Measurements from ENCODE around the gene STRA6. TPM values are rescaled to one million over a fixed set of nuclear protein-coding genes. Genes with fewer than 3 reads are reported as not detected.

STRA6 gene
- total and polyA plus RNA-seq, 2 donors (not counting 1 experiment from before 2014, with no cell fraction given), result not detected

DNA sequence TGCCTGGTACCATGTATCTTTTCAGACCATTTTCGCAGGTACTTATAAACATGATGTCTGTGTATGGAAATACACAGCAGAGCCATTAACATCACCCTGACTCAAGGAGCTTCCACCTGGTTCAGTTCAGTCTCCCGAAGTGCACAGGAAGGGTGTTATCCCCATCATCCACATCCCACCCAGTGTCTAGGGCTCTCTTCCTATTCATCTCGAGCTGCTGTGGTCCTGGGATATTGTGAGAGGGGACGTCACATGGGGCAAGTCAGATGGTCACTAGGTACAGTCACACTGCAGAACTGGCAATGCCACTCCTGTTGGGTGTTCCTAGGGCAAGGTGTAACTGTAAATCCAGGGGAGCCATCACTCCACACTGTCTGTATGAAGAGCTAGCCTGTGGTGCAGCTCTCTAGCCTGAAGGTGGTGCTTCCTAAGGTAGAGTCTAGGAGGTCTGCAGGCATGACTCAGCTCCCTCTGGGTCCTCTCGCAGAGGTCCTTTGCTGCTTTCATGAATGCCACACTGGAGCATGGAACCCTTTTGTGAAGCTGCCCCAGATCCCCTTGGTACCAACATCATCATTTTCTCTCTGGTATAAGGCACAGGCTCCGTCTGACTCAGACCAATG lies 58.3 kb downstream of the STRA6 start:
- Histone ChIP-seq H3K36me3 (replicated peaks in 1 of 2; ENCODE audit: control extremely low read depth in 1 of 2, control insufficient read depth in 1 of 2, extremely low read depth in 1 of 2, insufficient read depth in 2 of 2, low read length in 1 of 2) (no peaks in the 10 kb centered on the region), H2AFZ (ENCODE audit: insufficient read depth, low read depth, low read length, poor library complexity, severe bottlenecking) (no peak overlapping the region), H3K27ac (ENCODE audit: low read length in 2 of 2) (no peak overlapping the region), H3K9ac (ENCODE audit: low read length) (no peak overlapping the region), H3K9me3 (ENCODE audit: control extremely low read depth in 1 of 3, control insufficient read depth in 2 of 3, insufficient read depth in 1 of 3, low read length in 2 of 3) (peaks cover 1 to 7% (median 3%) of the 10 kb centered on the region in 3 donors), H3K4me1 (ENCODE audit: control insufficient read depth in 2 of 2, insufficient read depth in 2 of 2, low read length in 2 of 2) (no peaks in the 10 kb centered on the region), H3K4me2 (replicated peaks; ENCODE audit: low read depth, low read length, poor library complexity, severe bottlenecking) (no peak overlapping the region), H3K27me3 (replicated peaks in 1 of 4; ENCODE audit: control extremely low read depth in 1 of 4, control insufficient read depth in 3 of 4, insufficient read depth in 4 of 4, low read length in 3 of 4) (peaks cover 0 to 25% (median 8%) of the 10 kb centered on the region in 4 experiments), H4K20me1 (ENCODE audit: control insufficient read depth, insufficient read depth, low read length, poor library complexity, severe bottlenecking) (no peaks in the 10 kb centered on the region), H3K4me3 (ENCODE audit: control extremely low read depth in 1 of 5, extremely low read depth in 1 of 5, insufficient read depth in 1 of 5, low read depth in 2 of 5, low read length in 4 of 5) (no peak overlapping the region), H3K79me2 (ENCODE audit: control insufficient read depth, insufficient read depth, low read length) (no peaks in the 10 kb centered on the region)
- ATAC-seq (ENCODE audit: low read depth), result no peak
- H3K4me3 Mint-ChIP-seq, result no peak overlapping the region
- 70% methylated on average over 3 of the region's 6 CpGs for WGBS (ENCODE audit: insufficient coverage)
- TF ChIP-seq EZH2 (IDR thresholded peaks at IDR 0.05; ENCODE audit: borderline replicate concordance, insufficient read depth, low read depth, low read length, poor library complexity, severe bottlenecking), result no peak
- peaks cover 2% of the 10 kb centered on the region for H3K9me3 Mint-ChIP-seq (ENCODE audit: insufficient read depth)
- H3K27ac Mint-ChIP-seq, result no peak overlapping the region
- peaks cover 52% of the 10 kb centered on the region for H3K27me3 Mint-ChIP-seq
- DNase-seq, result no peak
- intact Hi-C loops (cut with micrococcal nuclease), result no loop called here
- no peaks in the 10 kb centered on the region for H3K4me1 Mint-ChIP-seq
- CTCF ChIA-PET, result interaction anchor here (1.9 kb wide), 1 partner anchor 15 kb away, joined by 4 read pairs; no protein-coding TSS in a partner anchor
- POLR2A ChIA-PET, result no interaction called here

DNA sequence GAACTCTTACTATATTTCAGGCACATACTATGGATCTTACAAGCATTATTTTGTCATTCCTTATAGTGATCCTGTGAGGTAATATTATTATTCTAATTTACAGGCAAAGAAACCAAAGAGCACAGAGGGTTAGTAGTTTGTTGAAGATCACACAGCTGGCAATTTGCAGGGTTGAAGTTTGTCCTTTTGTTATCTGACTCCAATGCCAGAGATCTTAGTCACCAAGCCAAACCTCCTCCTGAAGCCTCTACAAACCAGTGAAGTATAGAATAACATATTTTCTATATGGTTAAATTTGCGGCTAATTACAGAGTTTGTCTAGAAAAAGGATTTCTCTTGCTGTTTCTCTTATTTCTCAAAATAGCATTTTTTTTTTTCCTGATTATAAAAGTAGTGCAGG lies 61.0 kb downstream of the STRA6 start:
- TF ChIP-seq, protein P1, sequence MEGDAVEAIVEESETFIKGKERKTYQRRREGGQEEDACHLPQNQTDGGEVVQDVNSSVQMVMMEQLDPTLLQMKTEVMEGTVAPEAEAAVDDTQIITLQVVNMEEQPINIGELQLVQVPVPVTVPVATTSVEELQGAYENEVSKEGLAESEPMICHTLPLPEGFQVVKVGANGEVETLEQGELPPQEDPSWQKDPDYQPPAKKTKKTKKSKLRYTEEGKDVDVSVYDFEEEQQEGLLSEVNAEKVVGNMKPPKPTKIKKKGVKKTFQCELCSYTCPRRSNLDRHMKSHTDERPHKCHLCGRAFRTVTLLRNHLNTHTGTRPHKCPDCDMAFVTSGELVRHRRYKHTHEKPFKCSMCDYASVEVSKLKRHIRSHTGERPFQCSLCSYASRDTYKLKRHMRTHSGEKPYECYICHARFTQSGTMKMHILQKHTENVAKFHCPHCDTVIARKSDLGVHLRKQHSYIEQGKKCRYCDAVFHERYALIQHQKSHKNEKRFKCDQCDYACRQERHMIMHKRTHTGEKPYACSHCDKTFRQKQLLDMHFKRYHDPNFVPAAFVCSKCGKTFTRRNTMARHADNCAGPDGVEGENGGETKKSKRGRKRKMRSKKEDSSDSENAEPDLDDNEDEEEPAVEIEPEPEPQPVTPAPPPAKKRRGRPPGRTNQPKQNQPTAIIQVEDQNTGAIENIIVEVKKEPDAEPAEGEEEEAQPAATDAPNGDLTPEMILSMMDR (IDR thresholded peaks at IDR 0.05), result no peak
- no peak for TF ChIP-seq EZH2 (IDR thresholded peaks at IDR 0.05; ENCODE audit: borderline replicate concordance, insufficient read depth, low read depth, low read length, poor library complexity, severe bottlenecking)
- H3K4me1 Mint-ChIP-seq, result peaks cover 12% of the 10 kb centered on the region

More for the DNA sequence above, 61.0 kb downstream of the STRA6 start:
- Mint-ChIP-seq H3K9me3 (ENCODE audit: insufficient read depth) (no peaks in the 10 kb centered on the region), H3K4me3 (no peak overlapping the region), H3K27me3 (peaks cover 60% of the 10 kb centered on the region), H3K27ac (no peak overlapping the region)
- Histone ChIP-seq H3K36me3 (replicated peaks in 1 of 2; ENCODE audit: control extremely low read depth in 1 of 2, control insufficient read depth in 1 of 2, extremely low read depth in 1 of 2, insufficient read depth in 2 of 2, low read length in 1 of 2) (no peaks in the 10 kb centered on the region), H4K20me1 (ENCODE audit: control insufficient read depth, insufficient read depth, low read length, poor library complexity, severe bottlenecking) (no peaks in the 10 kb centered on the region), H3K4me3 (ENCODE audit: control extremely low read depth in 1 of 5, extremely low read depth in 1 of 5, insufficient read depth in 1 of 5, low read depth in 2 of 5, low read length in 4 of 5) (no peak overlapping the region), H3K9me3 (ENCODE audit: control extremely low read depth in 1 of 3, control insufficient read depth in 2 of 3, insufficient read depth in 1 of 3, low read length in 2 of 3) (peaks cover 0 to 4% (median 3%) of the 10 kb centered on the region in 3 donors), H2AFZ (ENCODE audit: insufficient read depth, low read depth, low read length, poor library complexity, severe bottlenecking) (no peak overlapping the region), H3K79me2 (ENCODE audit: control insufficient read depth, insufficient read depth, low read length) (no peaks in the 10 kb centered on the region), H3K4me1 (ENCODE audit: control insufficient read depth in 2 of 2, insufficient read depth in 2 of 2, low read length in 2 of 2) (peaks cover 8 to 9% of the 10 kb centered on the region in 2 donors), H3K27ac (ENCODE audit: low read length in 2 of 2) (no peak overlapping the region), H3K9ac (ENCODE audit: low read length) (no peak overlapping the region), H3K4me2 (replicated peaks; ENCODE audit: low read depth, low read length, poor library complexity, severe bottlenecking) (no peak overlapping the region), H3K27me3 (replicated peaks in 1 of 4; ENCODE audit: control extremely low read depth in 1 of 4, control insufficient read depth in 3 of 4, insufficient read depth in 4 of 4, low read length in 3 of 4) (peaks cover 0 to 36% (median 16%) of the 10 kb centered on the region in 4 experiments)
- CTCF ChIA-PET, result interaction anchor here (0.7 to 1.2 kb wide), 2 partner anchors 163 to 169 kb away, joined by 3 read pairs; no protein-coding TSS in a partner anchor
- POLR2A ChIA-PET, result no interaction called here
- intact Hi-C loops (cut with micrococcal nuclease), result no loop called here
- ATAC-seq (ENCODE audit: low read depth) (no peak), DNase-seq (no peak)
- no CpG with 5 or more reads among the region's 1 CpG for WGBS (ENCODE audit: insufficient coverage)
